K562 (cell line): ENCODE measurements around the gene HLA-E. TPM values are rescaled to one million over a fixed set of nuclear protein-coding genes. Genes with fewer than 3 reads are reported as not detected.

Experiments
- ATAC-seq: fragments of 200-7000 bp; cut with Tn5 transposase; 3 replicates; pipeline ENCODE4 v1.9.1; 2020; ENCODE audit warnings: moderate library complexity
- BruUV-seq: library from RNA; stranded (reverse); fragments of 400-500 nt; replicated peaks from 2 replicates; lab custom pipeline; 2021; lab: Mats Ljungman, UMichigan
- CTCF ChIA-PET: fragments of 300-600 bp; formaldehyde crosslinking; extraction: SDS; loops from one replicate; lab custom pipeline; 2021; ENCODE audit warnings: low intra/inter-chr PET ratio; lab: Yijun Ruan, JAX
- POLR2A ChIA-PET: fragments of 300-600, 350-650 bp; sonication (Branson Sonifier 250); formaldehyde crosslinking; extraction: SDS; loops from one replicate; lab custom pipeline; 2021; ENCODE audit warnings: antibody characterized with exemption, inconsistent platforms; lab: Yijun Ruan, JAX
- DNase-seq, 4 experiments: peaks; one replicate each; pipeline versions ENCODE4 v3.0.0 to v3.0.0-alpha.2; 2011 to 2018; ENCODE audit warnings: low spot score in 3 of 4, mixed read lengths in 3 of 4; ENCODE audit errors: extremely low read depth in 1 of 4
- FAIRE-seq: peaks from 2 replicates; lab custom pipeline; 2011; peaks lifted over from hg19 to GRCh38; lab: Jason Lieb, UNC
- H2AFZ ChIP-seq: 2 replicates; pipeline ENCODE4 v1.6.0; 2011; ENCODE audit warnings: low read depth, low read length, control low read depth, inconsistent platforms
- H3K27ac ChIP-seq: fragments of 200-600 bp; 3 replicates; pipeline ENCODE4 v1.8.0; 2011; ENCODE audit warnings: low read depth, mild to moderate bottlenecking, control low read depth, inconsistent platforms, low read length, moderate library complexity, mixed read lengths; ENCODE audit errors: extremely low read depth
- H3K27me3 ChIP-seq, 2 experiments: fragments of 300-600 bp in 1 of 2; 2 replicates in 1 of 2; 3 replicates in 1 of 2; pipeline versions ENCODE4 v1.6.0 to v1.8.0; 2011; ENCODE audit warnings: inconsistent platforms in 2 of 2, low read length in 2 of 2, mild to moderate bottlenecking in 1 of 2, mixed read lengths in 1 of 2, moderate library complexity in 1 of 2; ENCODE audit not compliant: control insufficient read depth in 2 of 2, insufficient read depth in 2 of 2
- H3K36me3 ChIP-seq: fragments of 300-600 bp; 3 replicates; pipeline ENCODE4 v1.8.0; 2011; ENCODE audit warnings: mild to moderate bottlenecking, low read length, inconsistent platforms; ENCODE audit not compliant: control insufficient read depth, insufficient read depth
- H3K4me1 ChIP-seq, 2 experiments: fragments of 200-600 bp in 1 of 2; replicated peaks in 1 of 2; 2 replicates in 1 of 2; 3 replicates in 1 of 2; pipeline versions ENCODE4 v1.5.1 to v1.8.0; 2011; ENCODE audit warnings: inconsistent platforms in 2 of 2, low read length in 2 of 2, mild to moderate bottlenecking in 1 of 2, mixed read lengths in 1 of 2, moderate library complexity in 1 of 2; ENCODE audit not compliant: control insufficient read depth in 2 of 2, insufficient read depth in 2 of 2
- H3K4me2 ChIP-seq: 2 replicates; pipeline ENCODE4 v1.6.1; 2011; ENCODE audit warnings: low read length, control low read depth, inconsistent platforms, mixed read lengths; ENCODE audit not compliant: insufficient read depth
- H3K4me3 ChIP-seq: fragments of 200-600 bp; sonication (generic), shearing (Covaris generic); 2 replicates; pipeline ENCODE4 v1.5.1; 2016; ENCODE audit warnings: control low read depth, inconsistent platforms
- H3K79me2 ChIP-seq: fragments of 200-600 bp; 3 replicates; pipeline ENCODE4 v1.8.0; 2011; ENCODE audit warnings: low read length, inconsistent platforms; ENCODE audit not compliant: control insufficient read depth, insufficient read depth
- H3K9ac ChIP-seq, 2 experiments: 2 replicates each; pipeline versions ENCODE4 v1.6.0 to v1.6.1; 2011; ENCODE audit warnings: low read depth in 2 of 2, low read length in 2 of 2, control low read depth in 1 of 2, inconsistent platforms in 1 of 2, mild to moderate bottlenecking in 1 of 2, mixed read lengths in 1 of 2; ENCODE audit not compliant: insufficient read depth in 1 of 2
- H3K9me1 ChIP-seq: one replicate; pipeline ENCODE4 v1.6.0; 2011; ENCODE audit warnings: inconsistent platforms, mild to moderate bottlenecking, low read length, moderate library complexity; ENCODE audit not compliant: control insufficient read depth, insufficient read depth
- H3K9me3 ChIP-seq: replicated peaks from 2 replicates; pipeline ENCODE4 v1.5.1; 2011; ENCODE audit warnings: low read depth, low read length, inconsistent platforms; ENCODE audit not compliant: control insufficient read depth, insufficient read depth
- H4K20me1 ChIP-seq: replicated peaks from 2 replicates; pipeline ENCODE4 v1.6.1; 2011; ENCODE audit warnings: low read length, inconsistent platforms, mixed read lengths; ENCODE audit not compliant: control insufficient read depth, insufficient read depth
- CTCF ChIP-seq, 3 experiments: IDR thresholded peaks in 2 of 3; conservative IDR thresholded peaks in 1 of 3; 2 replicates each; pipeline ENCODE4 v1.5.1; 2011 to 2012; ENCODE audit warnings: low read length in 3 of 3, mild to moderate bottlenecking in 3 of 3, control low read depth in 2 of 3, improper control_type of control experiment in 1 of 3, inconsistent platforms in 1 of 3, low read depth in 1 of 3, mixed read lengths in 1 of 3, moderate library complexity in 1 of 3; ENCODE audit not compliant: insufficient read depth in 2 of 3
- MAFF ChIP-seq: IDR thresholded peaks from 2 replicates; pipeline ENCODE4 v1.6.1; 2012; ENCODE audit warnings: low read length, improper control_type of control experiment
- MAFG ChIP-seq: fragments of 450-650 bp; conservative IDR thresholded peaks from 2 replicates; pipeline ENCODE4 v1.6.1; 2016; ENCODE audit warnings: missing genetic modification characterization, missing compliant biosample characterization
- MAFK ChIP-seq: IDR thresholded peaks from 2 replicates; pipeline ENCODE4 v1.6.1; 2011; ENCODE audit warnings: low read length, improper control_type of control experiment
- NFE2 ChIP-seq: IDR thresholded peaks from 2 replicates; pipeline ENCODE4 v1.6.1; 2014; ENCODE audit warnings: antibody characterized with exemption, low read depth
- PBX2 ChIP-seq, 2 experiments: IDR thresholded peaks in 1 of 2; conservative IDR thresholded peaks in 1 of 2; 2 replicates each; pipeline ENCODE4 v1.6.1; 2016; ENCODE audit warnings: low read depth in 2 of 2, mild to moderate bottlenecking in 1 of 2, missing compliant biosample characterization in 1 of 2, missing genetic modification characterization in 1 of 2, moderate library complexity in 1 of 2
- POLR2AphosphoS2 ChIP-seq: IDR thresholded peaks from 2 replicates; pipeline ENCODE4 v1.6.1; 2012; ENCODE audit warnings: low read length, improper control_type of control experiment
- POLR2G ChIP-seq: fragments of 200-400 bp; formaldehyde crosslinking; IDR thresholded peaks from 2 replicates; pipeline ENCODE4 v1.6.1; 2017; ENCODE audit warnings: low read depth, mild to moderate bottlenecking, antibody characterized with exemption, low read length, moderate library complexity
- THRB ChIP-seq: fragments of 450-650 bp; formaldehyde crosslinking; conservative IDR thresholded peaks from 2 replicates; pipeline ENCODE4 v1.4.0; 2022; ENCODE audit warnings: mild to moderate bottlenecking, missing genetic modification characterization
- WGBS: fragments of 100-300 bp; shearing (Covaris generic); methylation state at CpG from one replicate; pipeline ENCODE4 v1.1.6; 2016; ENCODE audit warnings: low coverage, mixed read lengths; ENCODE audit not compliant: insufficient coverage; ENCODE audit errors: missing lambda C conversion rate; 5-methylcytosine and 5-hydroxymethylcytosine counted together
- in situ Hi-C: fragments of 300-500 bp; cut with MboI; formaldehyde crosslinking; loops from 4 replicates; pipeline ENCODE4 v1.15.0; 2018; ENCODE audit warnings: inconsistent platforms, mixed read lengths
- intact Hi-C: fragments of 100-400 bp; cut with micrococcal nuclease; formaldehyde crosslinking; loops from 2 replicates; pipeline ENCODE4 v1.14.2; 2022
- polyA plus RNA-seq, 8 experiments: library from polyadenylated mRNA; depleted of rRNA in 4 of 8; stranded (reverse) in 5 of 8; unstranded in 3 of 8; fragments of >200 nt; fragmentation: Nextera tagmentation in 2 of 8; fragmentation: Illumina TruSeq in 1 of 8; extraction: Ambion mirVana in 2 of 8; extraction: Trizol in 1 of 8; gene quantifications; 2 replicates each; pipeline versions ENCODE4 v1.2.1 to v1.2.3, GENCODE V29; 2011 to 2014; ENCODE audit warnings: inconsistent platforms in 1 of 8, missing spikeins in 1 of 8
- total RNA-seq, 7 experiments: library from RNA; depleted of rRNA in 6 of 7; stranded (reverse); fragments of >200 nt in 6 of 7; fragmentation: Illumina TruSeq in 2 of 7; extraction: Trizol in 2 of 7; gene quantifications; 2 replicates each; pipeline versions ENCODE4 v1.2.1 to v1.2.3, GENCODE V29; 2011 to 2021; ENCODE audit warnings: low replicate concordance in 1 of 7

The HLA-E gene
- total and polyA plus RNA-seq, 9 of the 15 experiments (the other 6 are each of a cell fraction or from before 2014, with no cell fraction given) = 3.2 to 39.9 (median 26.8) TPM

- 0 out of 2 replicates have a peak, but pooled peaks have one; percentile 69 for TF ChIP-seq THRB (CRISPR knock-in tag)
- peak; percentile 46 to 68 (median 61) for TF ChIP-seq CTCF (IDR thresholded peaks at IDR 0.05 in 2 of 3, conservative IDR thresholded peaks at IDR 0.05 in 1 of 3; ENCODE audit: insufficient read depth in 2 of 3, low read depth in 1 of 3, low read length in 3 of 3)
- no peak for TF ChIP-seq MAFK
- TF ChIP-seq POLR2G = peak; percentile 53; the same call in 1 of the 2 replicates
- TF ChIP-seq POLR2AphosphoS2 = 0 out of 2 replicates have a peak, but pooled peaks have one; percentile 79
Measured at GRCh38 chr6:30493643-30494250, 4.4 kb downstream of the HLA-E start (continued).

GRCh38 chr6:30494291-30494861, 5.1 kb downstream of the HLA-E start:
- Histone ChIP-seq H3K79me2 (peaks cover 7% of the 10 kb centered on the region; the same call in 2 of the 3 replicates), H3K4me2 (no peak overlapping the region)

More at GRCh38 chr6:30494291-30494861, 5.1 kb downstream of the HLA-E start:
- no peak overlapping the region for H3K27ac ChIP-seq
- no peak for FAIRE-seq
- no peak overlapping the region for H3K4me3 ChIP-seq
- no peaks in the 10 kb centered on the region for H3K27me3 ChIP-seq
- in situ Hi-C loops = loop anchor here (5.0 kb wide), 2 partner anchors 43 to 103 kb away; no protein-coding TSS in a partner anchor
- no peak overlapping the region for H3K9ac ChIP-seq
- CTCF ChIA-PET = no interaction called here
- TF ChIP-seq POLR2AphosphoS2 (peak; percentile 69; the same call in 1 of the 2 replicates), PBX2 (CRISPR knock-in tag; IDR thresholded peaks at IDR 0.05; ENCODE audit: low read depth) (no peak), PBX2 (tag; conservative IDR thresholded peaks at IDR 0.05; ENCODE audit: low read depth) (no peak), MAFG (tag) (peak; percentile 32; the same call in 1 of the 2 replicates), NFE2 (peak; percentile 58), MAFF (0 out of 2 replicates have a peak, but pooled peaks have one; percentile 33)
- intact Hi-C loops = no loop called here
- no peak for ATAC-seq
- H3K9me3 ChIP-seq = no peaks in the 10 kb centered on the region
- H3K36me3 ChIP-seq = peaks cover 19% of the 10 kb centered on the region
- BruUV-seq = no TSS peak
- no peak overlapping the region for H2AFZ ChIP-seq
- H3K4me1 ChIP-seq = peaks cover 33 to 37% of the 10 kb centered on the region in 2 experiments
- DNase-seq = no peak
- H3K9me1 ChIP-seq = no peaks in the 10 kb centered on the region
- WGBS = 76% methylated on average over 8 of the region's 8 CpGs
- POLR2A ChIA-PET = interaction anchor here (0.7 to 1.4 kb wide), 7 partner anchors 11 to 294 kb away, joined by 3 to 8 read pairs (median 3); no protein-coding TSS in a partner anchor
- peaks cover 5% of the 10 kb centered on the region for H4K20me1 ChIP-seq
